H1 (cell line): Measurements from ENCODE around the gene COL12A1.

Experiments
- CHD1 ChIP-seq: IDR thresholded peaks from 2 replicates; pipeline ENCODE4 v1.6.1; 2012; ENCODE audit warnings: low read depth, low read length, improper control_type of control experiment
- CTCF ChIP-seq, 3 experiments: IDR thresholded peaks; 1 replicate in 2 of 3; 2 replicates in 1 of 3; pipeline versions ENCODE4 v1.5.1 to v1.6.1; 2011; ENCODE audit warnings: low read length in 3 of 3, mild to moderate bottlenecking in 3 of 3, inconsistent platforms in 2 of 3, low read depth in 1 of 3, moderate library complexity in 1 of 3; ENCODE audit not compliant: insufficient read depth in 1 of 3; ENCODE audit errors: control extremely low read depth in 1 of 3
- POLR2A ChIP-seq, 2 experiments: IDR thresholded peaks; 1 replicate in 1 of 2; 2 replicates in 1 of 2; pipeline ENCODE4 v1.6.1; 2011; ENCODE audit warnings: low read depth in 2 of 2, low read length in 2 of 2, mild to moderate bottlenecking in 2 of 2; ENCODE audit errors: control extremely low read depth in 1 of 2
- POLR2AphosphoS5 ChIP-seq: IDR thresholded peaks from 2 replicates; pipeline ENCODE4 v1.6.1; 2011; ENCODE audit warnings: low read depth, low read length
- RFX5 ChIP-seq: IDR thresholded peaks from 2 replicates; pipeline ENCODE4 v1.6.1; 2011; ENCODE audit warnings: low read depth, low read length, improper control_type of control experiment, borderline replicate concordance
- RNF2 ChIP-seq: fragments of 200-900, 300-1000 bp; sonication (generic); IDR thresholded peaks from 2 replicates; pipeline ENCODE4 v1.7.1; 2016; ENCODE audit warnings: borderline replicate concordance, low read depth, mild to moderate bottlenecking, antibody characterized with exemption, low read length; ENCODE audit not compliant: poor library complexity, severe bottlenecking; ENCODE audit errors: missing control alignments
- SP1 ChIP-seq: IDR thresholded peaks from 2 replicates; pipeline ENCODE4 v1.6.1; 2011; ENCODE audit warnings: low read depth, low read length
- TAF1 ChIP-seq: IDR thresholded peaks from 2 replicates; pipeline ENCODE4 v1.6.1; 2011; ENCODE audit warnings: mild to moderate bottlenecking, low read depth, low read length

- TF ChIP-seq POLR2A (IDR thresholded peaks at IDR 0.05; ENCODE audit: control extremely low read depth in 1 of 2, low read depth in 2 of 2, low read length in 2 of 2) (no peak), TAF1 (no peak), CTCF (IDR thresholded peaks at IDR 0.05; ENCODE audit: control extremely low read depth in 1 of 3, insufficient read depth in 1 of 3, low read depth in 1 of 3, low read length in 3 of 3) (no peak), RFX5 (no peak), SP1 (no peak), CHD1 (no peak), POLR2AphosphoS5 (no peak), RNF2 (no peak)
These were observed 124.8 kb downstream of the COL12A1 start for GRCh38 chr6:75081047-75081446.
